HCT116 (cell line): ENCODE results near the gene TULP3.

Experiments used
- FOSL1 ChIP-seq: IDR thresholded peaks from 2 replicates; pipeline ENCODE4 v1.6.1; 2012; ENCODE audit warnings: low read depth
- JUND ChIP-seq: IDR thresholded peaks from 2 replicates; pipeline ENCODE4 v1.6.1; 2012
- POLR2A ChIP-seq: IDR thresholded peaks from 2 replicates; pipeline ENCODE4 v1.7.0; 2011; ENCODE audit warnings: borderline replicate concordance; ENCODE audit not compliant: insufficient read depth, insufficient read length; ENCODE audit errors: extremely low read depth
- POLR2AphosphoS5 ChIP-seq: IDR thresholded peaks from 2 replicates; pipeline ENCODE4 v1.6.1; 2011; ENCODE audit warnings: mild to moderate bottlenecking, low read depth, low read length, moderate library complexity
- RAD21 ChIP-seq: IDR thresholded peaks from 2 replicates; pipeline ENCODE4 v1.6.1; 2012; ENCODE audit warnings: low read depth, mild to moderate bottlenecking
- SIN3A ChIP-seq: IDR thresholded peaks from 2 replicates; pipeline ENCODE4 v1.6.1; 2012; ENCODE audit warnings: low read depth
- TCF7L2 ChIP-seq: IDR thresholded peaks from 2 replicates; pipeline ENCODE4 v1.7.0; 2011; ENCODE audit warnings: borderline replicate concordance, inconsistent platforms; ENCODE audit not compliant: insufficient read depth, insufficient read length; ENCODE audit errors: extremely low read depth
- YY1 ChIP-seq: IDR thresholded peaks from 2 replicates; pipeline ENCODE4 v1.6.1; 2011; ENCODE audit warnings: low read length, low read depth, moderate library complexity, mild to moderate bottlenecking; ENCODE audit not compliant: insufficient replicate concordance; ENCODE audit errors: extremely low read depth
- TF ChIP-seq, protein P1 (sequence below), 3 experiments: fragments of 200-600 bp in 1 of 3; sonication (generic) in 1 of 3; IDR thresholded peaks in 2 of 3; conservative IDR thresholded peaks in 1 of 3; 2 replicates each; pipeline ENCODE4 v1.5.1; 2012 to 2017; ENCODE audit warnings: low read depth in 2 of 3, low read length in 2 of 3, antibody characterized with exemption in 1 of 3, borderline replicate concordance in 1 of 3, control low read depth in 1 of 3, mild to moderate bottlenecking in 1 of 3, mixed read lengths in 1 of 3, mixed run types in 1 of 3, moderate library complexity in 1 of 3; ENCODE audit not compliant: insufficient read depth in 1 of 3
- TF ChIP-seq, protein P2 (sequence below): IDR thresholded peaks from 2 replicates; pipeline ENCODE4 v1.6.1; 2012

DNA sequence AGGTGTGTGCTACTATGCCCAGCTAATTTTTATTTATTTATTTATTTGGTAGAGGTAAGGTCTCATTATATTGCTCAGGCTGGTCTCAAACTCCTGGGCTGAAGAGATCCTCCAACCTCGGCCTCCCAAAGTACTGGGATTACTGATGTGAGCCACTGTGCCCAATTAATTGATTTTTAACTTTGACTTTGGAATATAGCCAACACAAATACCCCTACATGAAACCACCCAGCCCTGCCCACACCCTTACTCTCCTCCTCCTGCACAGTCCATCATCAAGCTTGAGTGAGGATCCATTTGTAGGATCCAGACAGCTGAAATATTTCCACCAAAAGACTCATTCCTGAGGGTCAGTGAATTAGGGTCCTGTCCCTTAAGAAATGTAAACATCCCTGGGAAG, 65.2 kb downstream of the TULP3 start:
- TF ChIP-seq YY1 (no peak), POLR2AphosphoS5 (no peak), SIN3A (no peak), POLR2A (no peak), JUND (no peak), FOSL1 (no peak), RAD21 (no peak), TCF7L2 (no peak)
- TF ChIP-seq, protein P1, sequence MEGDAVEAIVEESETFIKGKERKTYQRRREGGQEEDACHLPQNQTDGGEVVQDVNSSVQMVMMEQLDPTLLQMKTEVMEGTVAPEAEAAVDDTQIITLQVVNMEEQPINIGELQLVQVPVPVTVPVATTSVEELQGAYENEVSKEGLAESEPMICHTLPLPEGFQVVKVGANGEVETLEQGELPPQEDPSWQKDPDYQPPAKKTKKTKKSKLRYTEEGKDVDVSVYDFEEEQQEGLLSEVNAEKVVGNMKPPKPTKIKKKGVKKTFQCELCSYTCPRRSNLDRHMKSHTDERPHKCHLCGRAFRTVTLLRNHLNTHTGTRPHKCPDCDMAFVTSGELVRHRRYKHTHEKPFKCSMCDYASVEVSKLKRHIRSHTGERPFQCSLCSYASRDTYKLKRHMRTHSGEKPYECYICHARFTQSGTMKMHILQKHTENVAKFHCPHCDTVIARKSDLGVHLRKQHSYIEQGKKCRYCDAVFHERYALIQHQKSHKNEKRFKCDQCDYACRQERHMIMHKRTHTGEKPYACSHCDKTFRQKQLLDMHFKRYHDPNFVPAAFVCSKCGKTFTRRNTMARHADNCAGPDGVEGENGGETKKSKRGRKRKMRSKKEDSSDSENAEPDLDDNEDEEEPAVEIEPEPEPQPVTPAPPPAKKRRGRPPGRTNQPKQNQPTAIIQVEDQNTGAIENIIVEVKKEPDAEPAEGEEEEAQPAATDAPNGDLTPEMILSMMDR (IDR thresholded peaks at IDR 0.05 in 2 of 3, conservative IDR thresholded peaks at IDR 0.05 in 1 of 3; ENCODE audit: borderline replicate concordance in 1 of 3, insufficient read depth in 1 of 3, low read depth in 2 of 3, low read length in 2 of 3) = no peak
- TF ChIP-seq, protein P2, sequence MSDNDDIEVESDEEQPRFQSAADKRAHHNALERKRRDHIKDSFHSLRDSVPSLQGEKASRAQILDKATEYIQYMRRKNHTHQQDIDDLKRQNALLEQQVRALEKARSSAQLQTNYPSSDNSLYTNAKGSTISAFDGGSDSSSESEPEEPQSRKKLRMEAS = no peak
